Measurements from ENCODE around the gene CDK11A. TPM values are rescaled to one million over a fixed set of nuclear protein-coding genes. Genes with fewer than 3 reads are reported as not detected.
A peak's percentile ranks its signal among the peaks of the same experiment; 100 is the strongest.
"Not testable (repeated sequence)": the region's sequence is repeated elsewhere in the genome, so short reads cannot be mapped to it uniquely, and the experiment has no call there.

CDK11A gene
- polyA plus RNA-seq, 1 donor = 23.9 TPM

DNA sequence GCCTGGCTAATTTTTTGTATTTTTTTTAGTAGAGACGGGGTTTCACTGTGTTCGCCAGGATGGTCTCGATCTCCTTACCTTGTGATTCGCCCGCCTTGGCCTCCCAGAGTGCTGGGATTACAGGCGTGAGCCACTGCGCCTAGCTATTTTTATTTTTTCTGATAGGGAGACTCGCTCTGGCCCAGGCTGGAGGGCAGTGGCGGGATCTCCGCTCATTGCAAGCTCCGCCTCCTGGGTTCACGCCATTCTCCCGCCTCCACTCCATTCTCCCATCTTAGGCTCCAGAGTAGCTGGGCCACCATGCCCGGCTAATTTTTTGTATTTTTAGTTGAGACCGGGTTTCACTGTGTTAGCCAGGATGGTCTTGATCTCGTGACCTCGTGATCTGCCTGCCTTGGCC, 1.9 kb upstream of the CDK11A start:
- not testable (repeated sequence) for DNase-seq (ENCODE audit: low read depth)

DNA sequence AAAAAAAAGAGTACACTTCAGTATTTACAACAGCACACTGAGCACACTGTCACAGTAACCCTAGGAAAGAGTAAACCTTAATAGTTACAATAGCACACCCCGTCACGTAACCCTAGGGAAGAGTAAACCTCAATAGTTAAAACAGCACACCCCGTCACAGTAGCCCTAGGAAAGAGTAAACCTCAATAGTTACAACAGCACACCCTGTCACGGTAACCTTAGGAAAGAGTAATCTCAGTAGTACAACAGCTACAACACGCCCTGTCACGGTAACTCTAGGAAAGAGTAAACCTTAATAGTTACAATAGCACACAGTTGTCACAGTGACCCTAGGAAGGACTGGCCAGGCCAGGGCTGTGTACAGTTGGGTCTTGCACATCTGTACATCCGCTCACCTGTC, 3.0 kb downstream of the CDK11A start:
- DNase-seq (ENCODE audit: low read depth) = no peak

GRCh38 chr1:1715109-1715883, 8.9 kb downstream of the CDK11A start:
- DNase-seq (ENCODE audit: low read depth) = not testable (repeated sequence)

- not testable (repeated sequence) for DNase-seq (ENCODE audit: low read depth)
Observed at GRCh38 chr1:1707897-1708296, 16.3 kb downstream of the CDK11A start.

DNA sequence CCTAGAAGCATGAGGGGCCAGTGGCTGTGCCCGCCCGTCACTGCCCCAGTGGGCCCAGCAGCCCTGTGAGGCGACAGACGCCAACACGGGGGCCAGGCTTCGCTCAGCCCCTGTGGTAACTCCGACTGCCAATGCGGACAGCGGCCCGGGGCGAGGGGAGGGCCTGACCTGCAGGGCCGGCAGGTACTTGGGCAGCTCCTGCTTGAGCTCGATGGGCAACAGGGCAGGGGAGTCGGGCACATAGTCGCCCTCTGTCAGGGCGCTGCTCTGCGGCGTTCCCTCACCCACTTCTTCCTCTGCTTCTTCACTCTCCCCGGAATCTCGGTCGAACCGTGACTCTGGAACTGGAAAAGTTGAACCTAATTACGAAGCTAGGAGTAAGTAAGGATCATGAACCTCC, 16.9 kb downstream of the CDK11A start:
- DNase-seq (ENCODE audit: low read depth) = not testable (repeated sequence)

GRCh38 chr1:1705623-1706022, 18.5 kb downstream of the CDK11A start:
- not testable (repeated sequence) for DNase-seq (ENCODE audit: low read depth)

- not testable (repeated sequence) for DNase-seq (ENCODE audit: low read depth)
Observed at GRCh38 chr1:1704284-1704957, 19.7 kb downstream of the CDK11A start.

GRCh38 chr1:1703796-1704195, 20.4 kb downstream of the CDK11A start:
- no peak for DNase-seq (ENCODE audit: low read depth)

DNA sequence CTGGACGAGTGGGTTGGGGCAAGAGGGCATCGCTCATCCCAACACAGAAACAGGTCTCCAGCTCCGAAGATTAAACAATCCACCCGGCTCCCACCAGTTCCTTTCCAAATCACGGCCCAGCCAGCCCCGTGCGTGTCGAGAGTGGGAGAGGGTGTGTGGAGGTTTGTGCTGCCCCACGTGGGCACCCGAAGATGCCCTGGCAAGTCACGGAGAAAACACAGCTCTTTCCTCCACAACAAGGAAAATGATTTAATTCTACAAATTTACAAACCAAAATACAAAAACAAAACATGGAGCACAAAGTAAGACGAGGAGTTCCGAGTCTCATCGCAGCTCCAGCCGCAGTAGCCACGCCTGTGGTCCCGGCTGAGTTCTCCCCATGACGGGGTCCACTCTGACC, 21.7 kb downstream of the CDK11A start:
- not testable (repeated sequence) for DNase-seq (ENCODE audit: low read depth)

- not testable (repeated sequence) for DNase-seq (ENCODE audit: low read depth)
Observed at GRCh38 chr1:1700557-1700956, 23.6 kb downstream of the CDK11A start.

DNA sequence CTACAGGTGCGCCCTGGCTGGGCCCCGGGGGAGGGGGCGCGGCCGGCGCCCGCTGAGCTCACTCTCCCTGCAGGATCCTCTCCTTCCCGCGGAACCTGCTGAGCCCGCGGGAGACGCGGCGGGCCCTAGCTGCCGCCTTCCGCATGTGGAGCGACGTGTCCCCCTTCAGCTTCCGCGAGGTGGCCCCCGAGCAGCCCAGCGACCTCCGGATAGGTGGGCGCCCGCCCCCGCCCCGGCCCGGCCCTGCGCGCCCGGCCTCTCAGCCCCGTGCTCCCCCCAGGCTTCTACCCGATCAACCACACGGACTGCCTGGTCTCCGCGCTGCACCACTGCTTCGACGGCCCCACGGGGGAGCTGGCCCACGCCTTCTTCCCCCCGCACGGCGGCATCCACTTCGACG, 24.1 kb downstream of the CDK11A start:
- not testable (repeated sequence) for DNase-seq (ENCODE audit: low read depth)

- DNase-seq (ENCODE audit: low read depth) = not testable (repeated sequence)
Observed at GRCh38 chr1:1699061-1699460, 25.1 kb downstream of the CDK11A start.

DNA sequence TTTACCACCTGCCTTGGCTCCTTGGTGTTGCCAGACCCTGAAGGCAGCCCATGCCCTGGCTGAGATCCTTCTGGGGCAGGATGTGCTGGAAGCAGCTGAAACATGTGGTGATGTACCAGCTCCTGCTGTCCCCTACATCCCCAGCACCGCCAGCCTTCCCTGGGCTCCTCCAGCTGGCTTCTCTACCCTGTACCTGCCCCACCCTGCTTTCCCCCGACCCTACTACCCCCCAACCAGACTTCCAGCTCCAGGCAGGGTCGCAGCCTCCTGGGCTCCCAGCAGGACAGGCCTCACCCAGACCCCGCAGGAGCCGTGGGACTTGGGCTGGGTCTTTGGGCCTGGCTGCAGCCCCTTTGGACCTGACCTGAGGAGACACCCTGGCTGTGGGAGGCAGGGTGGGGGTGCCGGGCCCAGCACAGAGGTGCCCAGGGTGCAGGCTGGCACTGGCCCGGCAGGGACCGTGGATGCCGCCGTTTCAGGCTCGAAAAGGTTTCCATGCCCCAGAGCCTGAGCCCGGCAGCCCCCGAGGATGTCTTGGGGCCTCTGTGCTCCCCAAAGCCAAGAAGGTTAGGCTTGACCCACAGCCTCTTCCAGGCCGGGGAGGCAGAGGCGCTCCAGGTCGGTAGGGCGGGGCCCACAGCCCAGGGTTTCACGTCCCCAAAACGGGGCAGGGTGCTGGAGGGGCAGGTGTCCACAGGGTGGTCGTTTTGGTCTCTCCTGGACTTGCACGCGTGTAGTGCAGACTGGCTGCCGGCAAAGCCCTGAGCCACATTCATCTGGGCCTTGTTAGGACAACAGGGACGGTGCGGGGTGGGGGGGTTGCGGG, 26.6 kb downstream of the CDK11A start:
- DNase-seq (ENCODE audit: low read depth) = not testable (repeated sequence)

DNA sequence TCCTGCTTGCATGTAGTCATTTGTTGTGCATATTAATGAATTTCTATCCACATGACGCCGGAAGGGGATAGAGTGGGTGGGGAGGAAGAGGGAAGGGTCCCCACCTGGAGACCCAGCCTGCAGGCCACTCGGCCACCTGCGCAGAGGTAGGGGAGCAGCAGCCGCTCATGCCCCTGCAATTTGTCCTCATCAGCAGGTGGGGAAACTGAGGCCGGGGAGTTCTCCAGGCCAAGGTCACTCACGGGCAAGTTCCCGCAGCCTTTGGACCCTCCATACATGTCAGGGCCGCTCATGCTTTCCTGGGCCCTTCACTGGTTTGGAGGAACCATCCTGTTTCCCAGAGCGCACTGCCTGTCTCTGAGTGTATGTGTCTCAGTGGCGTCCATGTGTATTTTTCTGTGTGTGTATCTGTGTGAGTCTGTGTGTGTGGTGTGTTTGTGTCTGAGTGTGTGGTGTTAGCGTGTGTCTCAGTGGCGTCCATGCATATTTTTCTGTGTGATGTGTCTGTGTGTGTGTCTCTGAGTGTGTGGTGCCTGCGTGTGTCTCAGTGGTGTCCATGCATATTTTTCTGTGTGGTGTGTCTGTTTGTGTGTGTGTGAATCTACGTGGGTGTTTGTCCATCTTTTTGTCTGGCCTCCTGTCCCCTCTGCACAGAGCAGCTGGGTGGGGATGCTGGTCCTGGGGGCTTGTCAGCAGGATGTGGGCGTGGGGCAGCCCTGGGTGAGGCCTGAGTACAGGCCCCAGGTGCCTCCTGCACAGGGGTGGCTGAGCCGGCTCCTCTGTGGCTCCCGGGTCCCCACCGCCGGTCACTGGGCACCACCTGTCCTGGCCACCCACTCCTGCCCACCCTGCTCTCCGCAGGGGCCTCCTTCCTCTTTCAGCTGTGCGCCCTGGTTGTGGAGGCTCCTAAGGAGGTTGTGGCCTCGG, 27.5 kb downstream of the CDK11A start:
- DNase-seq (ENCODE audit: low read depth) = not testable (repeated sequence)

GRCh38 chr1:1692714-1693647, 31.2 kb downstream of the CDK11A start, which contains the start of gene SLC35E2B:
TSS of gene SLC35E2B (minus strand) at chr1:1692795. CDS start at chr1:1676699, 16,096 bp downstream.
- peak; percentile 50 for DNase-seq (ENCODE audit: low read depth)

GRCh38 chr1:1692324-1692713, 31.8 kb downstream of the CDK11A start:
- not testable (repeated sequence) for DNase-seq (ENCODE audit: low read depth)

- DNase-seq (ENCODE audit: low read depth) = not testable (repeated sequence)
Observed at GRCh38 chr1:1691443-1691842, 32.7 kb downstream of the CDK11A start.

- not testable (repeated sequence) for DNase-seq (ENCODE audit: low read depth)
Observed at GRCh38 chr1:1689526-1689925, 34.6 kb downstream of the CDK11A start.

DNA sequence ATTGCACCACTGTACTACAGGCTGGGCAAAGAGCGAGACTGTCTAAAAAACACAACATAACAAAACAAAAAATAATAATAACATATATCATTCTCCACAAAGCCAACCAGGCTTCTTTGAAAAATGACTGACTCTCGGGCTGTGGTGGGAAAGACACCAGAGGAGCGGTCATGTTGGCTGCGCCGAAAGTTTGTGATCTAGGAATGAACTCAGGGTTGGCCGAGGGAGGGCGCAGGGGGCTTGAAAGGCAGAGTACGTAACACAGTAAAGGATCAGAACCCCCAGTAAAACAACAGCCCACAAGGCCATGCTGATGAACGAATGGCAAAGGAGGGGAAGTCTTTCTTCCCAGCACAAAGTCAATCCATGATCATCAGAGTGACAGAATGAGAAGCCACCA, 36.3 kb downstream of the CDK11A start:
- DNase-seq (ENCODE audit: low read depth) = no peak

All from forelimb muscle (tissue), 1 donor.